CD4-positive, alpha-beta memory T cell (primary cell): Measurements from ENCODE around the gene SCRN1. TPM values are rescaled to one million over a fixed set of nuclear protein-coding genes. Genes with fewer than 3 reads are reported as not detected.
A peak's percentile ranks its signal among the peaks of the same experiment; 100 is the strongest.

Experiments used
- CTCF ChIA-PET: fragments of 350-600 bp; sonication (Branson Sonifier 250); formaldehyde crosslinking; loops from one replicate; lab custom pipeline; 2021; ENCODE audit warnings: inconsistent platforms; ENCODE audit not compliant: partially characterized antibody; lab: Charles Lee
- POLR2A ChIA-PET: fragments of 350-600 bp; sonication (Branson Sonifier 250); formaldehyde crosslinking; loops from one replicate; lab custom pipeline; 2021; ENCODE audit not compliant: partially characterized antibody; lab: Charles Lee
- DNase-seq, 5 donors: peaks; one replicate each; pipeline versions ENCODE4 v3.0.0 to v3.0.0-alpha.2; 2020 to 2022; ENCODE audit warnings: mixed read lengths in 1 of 5
- H3K27ac ChIP-seq: one replicate; pipeline ENCODE4 v1.7.0; 2013; ENCODE audit warnings: low read depth, low read length
- H3K27me3 ChIP-seq: 2 replicates; pipeline ENCODE4 v1.7.0; 2013; ENCODE audit warnings: mild to moderate bottlenecking, low read length, moderate library complexity; ENCODE audit not compliant: insufficient read depth
- H3K36me3 ChIP-seq: 2 replicates; pipeline ENCODE4 v1.7.0; 2013; ENCODE audit warnings: mild to moderate bottlenecking, low read length, moderate library complexity; ENCODE audit not compliant: insufficient read depth
- H3K4me1 ChIP-seq: 2 replicates; pipeline ENCODE4 v1.7.0; 2013; ENCODE audit warnings: mild to moderate bottlenecking, low read length, moderate library complexity; ENCODE audit not compliant: insufficient read depth
- H3K4me3 ChIP-seq, 2 donors: one replicate each; pipeline ENCODE4 v1.7.0; 2013; ENCODE audit warnings: low read length in 2 of 2, mild to moderate bottlenecking in 1 of 2
- H3K9me3 ChIP-seq, 2 donors: one replicate each; pipeline ENCODE4 v1.7.0; 2013; ENCODE audit warnings: low read length in 2 of 2, control low read depth in 1 of 2; ENCODE audit not compliant: control insufficient read depth in 1 of 2
- H3K27ac Mint-ChIP-seq, 7 donors: one replicate each; pipeline ENCODE4 v1.8.0; 2020 to 2021; ENCODE audit warnings: mixed read lengths in 7 of 7, mild to moderate bottlenecking in 6 of 7, inconsistent platforms in 3 of 7, moderate library complexity in 3 of 7
- H3K27me3 Mint-ChIP-seq, 2 donors: one replicate each; pipeline ENCODE4 v1.8.0; 2020 to 2021; ENCODE audit warnings: mixed read lengths in 2 of 2
- H3K36me3 Mint-ChIP-seq, 2 donors: one replicate each; pipeline ENCODE4 v1.8.0; 2020 to 2021; ENCODE audit warnings: mixed read lengths in 2 of 2, inconsistent platforms in 1 of 2, mild to moderate bottlenecking in 1 of 2
- H3K4me1 Mint-ChIP-seq, 4 donors: one replicate each; pipeline ENCODE4 v1.8.0; 2020 to 2021; ENCODE audit warnings: mixed read lengths in 4 of 4, mild to moderate bottlenecking in 1 of 4
- H3K4me3 Mint-ChIP-seq, 8 donors: one replicate each; pipeline ENCODE4 v1.8.0; 2020 to 2021; ENCODE audit warnings: mixed read lengths in 8 of 8, mild to moderate bottlenecking in 7 of 8, moderate library complexity in 6 of 8, inconsistent platforms in 3 of 8
- H3K9me3 Mint-ChIP-seq, 8 donors: one replicate each; pipeline ENCODE4 v1.8.0; 2020 to 2021; ENCODE audit warnings: mixed read lengths in 8 of 8, mild to moderate bottlenecking in 5 of 8, inconsistent platforms in 3 of 8, moderate library complexity in 1 of 8
- intact Hi-C: fragments of 100-400 bp; cut with micrococcal nuclease; formaldehyde crosslinking; loops from one replicate; pipeline ENCODE4 v1.15.1; 2023
- polyA plus RNA-seq, 2 donors: library from polyadenylated mRNA; unstranded; fragments of 300-500 nt; fragmentation: Illumina TruSeq; gene quantifications; one replicate each; pipeline ENCODE4 v1.2.3, GENCODE V29; 2021
- total RNA-seq, 2 experiments: library from RNA; stranded (reverse); gene quantifications; one replicate each; pipeline ENCODE4 v1.2.3, GENCODE V29; 2021

SCRN1 gene
- total and polyA plus RNA-seq, 4 experiments from 2014 or later, result 2.0 to 2.9 (median 2.4) TPM

DNA sequence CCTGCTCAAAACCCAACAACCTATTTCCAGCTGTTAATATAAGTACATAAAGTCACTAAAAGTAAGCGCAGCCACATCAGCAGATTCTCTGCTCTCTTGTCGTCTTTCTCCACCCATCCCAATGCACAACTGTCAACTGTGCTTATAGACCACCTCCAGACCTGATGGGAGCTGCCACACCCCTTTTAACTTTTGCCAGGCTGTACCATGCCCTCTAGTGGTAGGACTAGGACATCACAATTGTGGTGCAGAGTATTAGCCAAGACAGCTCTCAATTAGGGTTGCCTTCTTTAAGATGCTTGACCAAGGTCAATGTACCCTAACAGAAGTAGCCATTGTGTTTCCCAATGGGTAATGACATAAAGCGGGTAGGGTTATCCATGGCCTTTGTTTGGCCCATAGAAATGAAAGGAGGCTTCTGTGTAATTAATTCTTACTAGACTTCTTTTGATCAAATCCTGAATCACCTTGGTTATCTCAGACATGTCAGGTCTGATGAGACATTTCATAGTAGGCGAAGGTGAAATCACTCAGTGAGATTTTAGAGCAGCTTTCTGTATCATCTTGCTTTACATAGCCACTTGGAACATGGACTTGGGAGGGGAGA, 68.1 kb downstream of the SCRN1 start:
- Mint-ChIP-seq H3K4me1 (no peaks in the 10 kb centered on the region), H3K36me3 (no peaks in the 10 kb centered on the region), H3K27ac (no peak overlapping the region), H3K9me3 (no peaks in the 10 kb centered on the region), H3K4me3 (no peak overlapping the region), H3K27me3 (peaks cover 7% of the 10 kb centered on the region in 2 donors)
- CTCF ChIA-PET, result interaction anchor here (0.8 to 3.7 kb wide), 16 partner anchors 8 to 997 kb away, joined by 3 to 29 read pairs (median 3); no protein-coding TSS in a partner anchor
- H3K4me3 ChIP-seq, result no peak overlapping the region
- no peaks in the 10 kb centered on the region for H3K4me1 ChIP-seq
- no peaks in the 10 kb centered on the region for H3K36me3 ChIP-seq
- H3K27me3 ChIP-seq, result no peaks in the 10 kb centered on the region
- no peaks in the 10 kb centered on the region for H3K9me3 ChIP-seq
- POLR2A ChIA-PET, result no interaction called here
- DNase-seq, result peak; percentile 24 to 59 (median 41)
- intact Hi-C loops, result loop anchor here (1.0 to 2.0 kb wide), 3 partner anchors 43 to 643 kb away; no protein-coding TSS in a partner anchor
- no peak overlapping the region for H3K27ac ChIP-seq

- Histone ChIP-seq H3K9me3 (no peaks in the 10 kb centered on the region), H3K4me3 (no peak overlapping the region), H3K4me1 (no peaks in the 10 kb centered on the region), H3K36me3 (no peaks in the 10 kb centered on the region), H3K27me3 (no peaks in the 10 kb centered on the region), H3K27ac (no peak overlapping the region)
- no peaks in the 10 kb centered on the region for H3K4me1 Mint-ChIP-seq
- no peak overlapping the region for H3K4me3 Mint-ChIP-seq
- DNase-seq, result no peak
- ChIA-PET POLR2A (no interaction called here), CTCF (interaction anchor here (0.8 to 3.7 kb wide), 9 partner anchors 11 to 154 kb away, joined by 3 to 29 read pairs (median 3); no protein-coding TSS in a partner anchor)
- H3K9me3 Mint-ChIP-seq, result no peaks in the 10 kb centered on the region
- H3K27me3 Mint-ChIP-seq, result peaks cover 7 to 11% of the 10 kb centered on the region in 2 donors
- H3K36me3 Mint-ChIP-seq, result no peaks in the 10 kb centered on the region
- H3K27ac Mint-ChIP-seq, result no peak overlapping the region
- intact Hi-C loops, result loop anchor here (2.0 kb wide), 1 partner anchor 42 kb away; no protein-coding TSS in a partner anchor
These were observed 69.1 kb downstream of the SCRN1 start for GRCh38 chr7:29920491-29920890.

DNA sequence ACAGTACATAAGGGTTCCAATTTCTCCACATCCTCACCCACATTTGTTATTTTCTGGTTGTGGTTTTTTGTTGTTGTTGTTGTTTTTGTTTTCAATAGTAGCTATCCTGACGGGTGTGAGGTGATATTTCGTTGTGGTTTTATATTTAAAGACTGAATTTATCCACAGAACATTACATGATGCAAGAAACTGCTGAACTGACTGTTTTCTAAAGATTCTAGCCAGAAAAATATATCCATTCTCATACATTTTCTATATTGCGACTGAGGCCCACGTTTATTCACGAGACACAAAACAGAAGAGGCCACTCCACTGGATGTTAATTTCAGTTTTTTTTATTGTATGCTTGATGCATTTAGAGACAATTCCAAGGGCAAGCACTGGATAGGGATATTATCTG, 69.8 kb downstream of the SCRN1 start:
- Mint-ChIP-seq H3K27me3 (peaks cover 7 to 13% of the 10 kb centered on the region in 2 donors), H3K9me3 (peaks cover 0 to 3% (median 0%) of the 10 kb centered on the region in 8 donors), H3K4me1 (no peaks in the 10 kb centered on the region), H3K36me3 (no peaks in the 10 kb centered on the region), H3K27ac (no peak overlapping the region), H3K4me3 (no peak overlapping the region)
- intact Hi-C loops, result loop anchor here (2.0 kb wide), 1 partner anchor 41 kb away; no protein-coding TSS in a partner anchor
- H3K36me3 ChIP-seq, result no peaks in the 10 kb centered on the region
- no peaks in the 10 kb centered on the region for H3K4me1 ChIP-seq
- no peak overlapping the region for H3K27ac ChIP-seq
- ChIA-PET CTCF (interaction anchor here (1.5 to 3.7 kb wide), 4 partner anchors 12 to 153 kb away, joined by 3 to 29 read pairs (median 10); no protein-coding TSS in a partner anchor), POLR2A (no interaction called here)
- H3K9me3 ChIP-seq, result no peaks in the 10 kb centered on the region
- H3K4me3 ChIP-seq, result no peak overlapping the region
- DNase-seq, result no peak
- no peaks in the 10 kb centered on the region for H3K27me3 ChIP-seq

DNA sequence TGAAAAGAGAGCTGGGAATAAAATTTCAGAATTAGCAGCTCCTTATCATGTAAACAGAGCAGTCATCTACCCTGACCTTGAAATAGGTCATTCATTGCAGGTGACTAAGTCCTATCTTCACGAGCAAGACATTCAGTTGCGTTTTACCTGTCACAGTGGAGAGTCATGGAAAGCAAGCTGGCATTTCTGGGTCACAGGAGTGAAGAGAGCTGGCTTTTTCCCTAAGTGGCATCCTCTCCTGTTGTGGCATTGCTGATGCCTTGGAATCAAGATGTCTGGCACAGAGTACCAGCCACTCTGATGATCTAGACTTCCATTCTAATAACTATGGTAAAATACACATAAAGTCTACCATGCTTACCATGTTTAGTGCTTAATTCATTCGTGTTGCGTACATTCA, 70.8 kb downstream of the SCRN1 start:
- no peaks in the 10 kb centered on the region for H3K4me1 ChIP-seq
- H3K9me3 Mint-ChIP-seq, result peaks cover 0 to 3% (median 0%) of the 10 kb centered on the region in 8 donors
- no peaks in the 10 kb centered on the region for H3K27me3 ChIP-seq
- H3K27me3 Mint-ChIP-seq, result peaks cover 6 to 12% of the 10 kb centered on the region in 2 donors
- H3K4me3 Mint-ChIP-seq, result no peak overlapping the region
- ChIA-PET POLR2A (no interaction called here), CTCF (interaction anchor here (1.3 kb wide), 1 partner anchor 8 kb away, joined by 5 read pairs; no protein-coding TSS in a partner anchor)
- H3K27ac ChIP-seq, result no peak overlapping the region
- H3K4me3 ChIP-seq, result no peak overlapping the region
- intact Hi-C loops, result no loop called here
- no peaks in the 10 kb centered on the region for H3K9me3 ChIP-seq
- no peaks in the 10 kb centered on the region for H3K36me3 Mint-ChIP-seq
- H3K36me3 ChIP-seq, result no peaks in the 10 kb centered on the region
- no peak overlapping the region for H3K27ac Mint-ChIP-seq
- no peaks in the 10 kb centered on the region for H3K4me1 Mint-ChIP-seq
- DNase-seq, result no peak

GRCh38 chr7:29917641-29918040, 72.0 kb downstream of the SCRN1 start:
- no peaks in the 10 kb centered on the region for H3K27me3 ChIP-seq
- H3K4me1 Mint-ChIP-seq, result no peaks in the 10 kb centered on the region
- H3K27me3 Mint-ChIP-seq, result peaks cover 6 to 12% of the 10 kb centered on the region in 2 donors
- no peak overlapping the region for H3K27ac Mint-ChIP-seq
- no peak overlapping the region for H3K4me3 Mint-ChIP-seq
- no peaks in the 10 kb centered on the region for H3K9me3 ChIP-seq
- intact Hi-C loops, result no loop called here
- H3K36me3 ChIP-seq, result no peaks in the 10 kb centered on the region
- H3K27ac ChIP-seq, result no peak overlapping the region
- POLR2A ChIA-PET, result no interaction called here
- no peaks in the 10 kb centered on the region for H3K4me1 ChIP-seq
- H3K36me3 Mint-ChIP-seq, result no peaks in the 10 kb centered on the region
- no peak for DNase-seq
- no peak overlapping the region for H3K4me3 ChIP-seq
- H3K9me3 Mint-ChIP-seq, result peaks cover 0 to 3% (median 0%) of the 10 kb centered on the region in 8 donors
- CTCF ChIA-PET, result interaction anchor here (0.9 to 1.5 kb wide), 3 partner anchors 9 to 32 kb away, joined by 3 to 5 read pairs (median 4); no protein-coding TSS in a partner anchor

- CTCF ChIA-PET, result no interaction called here
- POLR2A ChIA-PET, result no interaction called here
- intact Hi-C loops, result no loop called here
These were observed 74.0 kb downstream of the SCRN1 start for GRCh38 chr7:29915481-29916215.

DNA sequence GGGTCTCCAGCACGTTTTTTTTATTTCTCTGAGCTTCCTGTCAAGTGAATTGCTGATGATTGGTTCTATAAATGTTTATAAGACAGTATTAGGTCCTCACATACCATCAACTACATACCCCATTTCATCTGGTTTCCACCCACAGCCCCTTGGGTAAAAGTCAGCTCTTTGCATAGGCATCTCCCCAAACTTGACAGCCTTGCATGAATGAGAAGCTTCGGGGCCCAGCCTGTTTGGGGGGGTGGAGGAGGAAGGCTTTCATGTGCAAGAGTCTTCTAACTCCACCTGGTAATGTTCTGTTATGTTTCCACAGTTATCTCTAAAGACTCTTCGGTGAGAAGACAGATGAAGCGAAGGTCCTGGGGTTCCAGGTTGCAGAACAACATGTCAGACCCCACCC, 75.4 kb downstream of the SCRN1 start:
- intact Hi-C loops, result no loop called here
- Mint-ChIP-seq H3K27me3 (peaks cover 20% of the 10 kb centered on the region in 2 donors), H3K4me1 (no peaks in the 10 kb centered on the region), H3K36me3 (no peaks in the 10 kb centered on the region), H3K27ac (no peak overlapping the region), H3K4me3 (no peak overlapping the region), H3K9me3 (peaks cover 0 to 3% (median 0%) of the 10 kb centered on the region in 8 donors)
- Histone ChIP-seq H3K36me3 (no peaks in the 10 kb centered on the region), H3K27me3 (no peaks in the 10 kb centered on the region), H3K9me3 (no peaks in the 10 kb centered on the region), H3K4me1 (no peaks in the 10 kb centered on the region), H3K4me3 (no peak overlapping the region), H3K27ac (no peak overlapping the region)
- no peak for DNase-seq
- ChIA-PET POLR2A (no interaction called here), CTCF (interaction anchor here (1.7 kb wide), 1 partner anchor 8 kb away, joined by 6 read pairs; no protein-coding TSS in a partner anchor)

More at GRCh38 chr7:29915481-29916215, 74.0 kb downstream of the SCRN1 start:
- Mint-ChIP-seq H3K27ac (no peak overlapping the region), H3K4me1 (no peaks in the 10 kb centered on the region), H3K4me3 (no peak overlapping the region), H3K27me3 (peaks cover 14 to 16% of the 10 kb centered on the region in 2 donors), H3K36me3 (no peaks in the 10 kb centered on the region), H3K9me3 (peaks cover 0 to 3% (median 0%) of the 10 kb centered on the region in 8 donors)
- no peaks in the 10 kb centered on the region for H3K36me3 ChIP-seq
- H3K27ac ChIP-seq, result no peak overlapping the region
- H3K27me3 ChIP-seq, result no peaks in the 10 kb centered on the region
- H3K9me3 ChIP-seq, result no peaks in the 10 kb centered on the region
- no peak overlapping the region for H3K4me3 ChIP-seq
- H3K4me1 ChIP-seq, result no peaks in the 10 kb centered on the region
- no peak for DNase-seq
